Measurements from ENCODE around the gene SLC12A3.

Gene SLC12A3

DNA sequence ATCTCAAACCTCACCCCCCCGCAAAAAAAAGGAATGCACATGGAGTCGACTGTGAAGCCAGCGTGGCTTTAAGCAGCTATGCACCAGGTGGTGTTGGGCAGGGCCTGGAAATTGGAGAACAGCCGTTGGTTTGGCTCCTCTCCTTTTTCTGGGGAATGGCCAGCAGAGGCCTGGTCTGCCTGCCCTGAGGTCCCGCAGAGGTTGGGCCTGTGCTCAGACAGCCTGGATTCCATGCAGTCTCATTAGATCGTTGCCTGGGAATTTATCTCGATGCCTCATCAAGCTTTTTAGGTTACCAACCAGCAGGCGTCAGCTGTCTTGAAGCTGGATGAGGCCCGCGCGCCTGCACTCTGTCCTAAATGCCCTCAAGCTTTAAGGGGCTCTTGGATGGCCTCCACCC is 9.8 kb downstream of the SLC12A3 start:
- no peak for DNase-seq (ENCODE audit: low read depth)
- H3K4me3 ChIP-seq (ENCODE audit: low read depth, low read length), result no peak overlapping the region
- no peak for TF ChIP-seq MYC (IDR thresholded peaks at IDR 0.05; ENCODE audit: low read depth, low read length)
- TF ChIP-seq, protein P1, sequence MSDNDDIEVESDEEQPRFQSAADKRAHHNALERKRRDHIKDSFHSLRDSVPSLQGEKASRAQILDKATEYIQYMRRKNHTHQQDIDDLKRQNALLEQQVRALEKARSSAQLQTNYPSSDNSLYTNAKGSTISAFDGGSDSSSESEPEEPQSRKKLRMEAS (IDR thresholded peaks at IDR 0.05; ENCODE audit: low read depth, low read length), result no peak
- TF ChIP-seq, protein P2, sequence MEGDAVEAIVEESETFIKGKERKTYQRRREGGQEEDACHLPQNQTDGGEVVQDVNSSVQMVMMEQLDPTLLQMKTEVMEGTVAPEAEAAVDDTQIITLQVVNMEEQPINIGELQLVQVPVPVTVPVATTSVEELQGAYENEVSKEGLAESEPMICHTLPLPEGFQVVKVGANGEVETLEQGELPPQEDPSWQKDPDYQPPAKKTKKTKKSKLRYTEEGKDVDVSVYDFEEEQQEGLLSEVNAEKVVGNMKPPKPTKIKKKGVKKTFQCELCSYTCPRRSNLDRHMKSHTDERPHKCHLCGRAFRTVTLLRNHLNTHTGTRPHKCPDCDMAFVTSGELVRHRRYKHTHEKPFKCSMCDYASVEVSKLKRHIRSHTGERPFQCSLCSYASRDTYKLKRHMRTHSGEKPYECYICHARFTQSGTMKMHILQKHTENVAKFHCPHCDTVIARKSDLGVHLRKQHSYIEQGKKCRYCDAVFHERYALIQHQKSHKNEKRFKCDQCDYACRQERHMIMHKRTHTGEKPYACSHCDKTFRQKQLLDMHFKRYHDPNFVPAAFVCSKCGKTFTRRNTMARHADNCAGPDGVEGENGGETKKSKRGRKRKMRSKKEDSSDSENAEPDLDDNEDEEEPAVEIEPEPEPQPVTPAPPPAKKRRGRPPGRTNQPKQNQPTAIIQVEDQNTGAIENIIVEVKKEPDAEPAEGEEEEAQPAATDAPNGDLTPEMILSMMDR (IDR thresholded peaks at IDR 0.05; ENCODE audit: low read depth, low read length), result no peak

DNA sequence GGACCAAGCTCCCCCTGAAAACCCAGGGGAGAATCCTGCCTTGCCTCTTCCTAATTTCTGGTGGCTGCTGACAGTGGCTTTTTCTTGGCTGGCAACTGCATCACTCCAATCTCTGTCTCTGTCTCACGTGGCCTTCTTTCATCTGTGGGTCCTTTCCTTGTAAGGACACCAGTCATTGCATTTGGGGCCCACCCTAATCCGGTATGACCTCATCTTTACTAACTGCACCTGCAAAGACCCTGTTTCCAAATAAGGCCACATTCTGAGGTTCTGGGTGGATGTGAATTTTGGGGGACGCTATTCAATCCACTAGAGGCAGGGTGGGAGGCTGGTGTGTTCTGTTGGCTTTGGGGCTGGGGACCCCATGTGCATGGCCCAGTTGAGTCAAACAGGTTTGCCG is 11.0 kb downstream of the SLC12A3 start:
- DNase-seq (ENCODE audit: low read depth), result no peak
- TF ChIP-seq MYC (IDR thresholded peaks at IDR 0.05; ENCODE audit: low read depth, low read length) (no peak), POLR2A (IDR thresholded peaks at IDR 0.05; ENCODE audit: extremely low read depth, insufficient read length) (no peak)
- TF ChIP-seq, protein P2 (IDR thresholded peaks at IDR 0.05; ENCODE audit: low read depth, low read length), result no peak
- TF ChIP-seq, protein P1 (IDR thresholded peaks at IDR 0.05; ENCODE audit: low read depth, low read length), result no peak
- H3K4me3 ChIP-seq (ENCODE audit: low read depth, low read length), result no peak overlapping the region

GRCh38 chr16:56877486-56878182 is 12.6 kb downstream of the SLC12A3 start:
- H3K4me3 ChIP-seq (ENCODE audit: low read depth, low read length), result no peak overlapping the region
- TF ChIP-seq MYC (IDR thresholded peaks at IDR 0.05; ENCODE audit: low read depth, low read length), result no peak
- TF ChIP-seq, protein P1 (IDR thresholded peaks at IDR 0.05; ENCODE audit: low read depth, low read length), result no peak
- no peak for TF ChIP-seq POLR2A (IDR thresholded peaks at IDR 0.05; ENCODE audit: extremely low read depth, insufficient read length)
- TF ChIP-seq, protein P2 (IDR thresholded peaks at IDR 0.05; ENCODE audit: low read depth, low read length), result no peak
- no peak for DNase-seq (ENCODE audit: low read depth)

DNA sequence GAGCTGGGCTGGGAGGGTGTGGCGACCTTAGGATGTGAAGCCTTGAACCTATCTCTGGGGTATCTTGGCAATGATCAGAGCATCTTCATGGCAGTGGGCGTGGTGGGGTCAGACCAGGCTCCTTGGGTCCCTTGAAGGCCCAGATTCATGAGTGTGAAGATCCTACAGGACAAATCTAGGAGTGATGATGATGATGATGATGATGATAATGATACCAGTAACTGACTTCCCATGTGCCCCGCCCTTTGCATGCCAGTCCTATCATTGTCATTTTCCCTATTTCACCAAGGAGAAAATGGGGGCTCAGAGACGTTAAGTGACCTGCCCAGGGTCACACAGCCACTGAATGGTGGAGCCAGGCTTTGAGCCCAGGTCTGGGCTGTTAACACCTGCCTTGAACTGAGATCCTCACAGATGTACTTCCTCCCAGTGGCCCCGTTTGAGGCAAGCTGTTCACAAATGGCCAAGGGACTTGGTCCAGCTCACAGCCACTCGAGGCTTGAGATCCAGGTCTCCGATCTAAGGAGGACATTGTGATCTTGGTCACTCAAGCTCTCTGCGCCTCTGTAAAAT is 13.4 kb downstream of the SLC12A3 start:
- no peak for DNase-seq (ENCODE audit: low read depth)
- TF ChIP-seq POLR2A (IDR thresholded peaks at IDR 0.05; ENCODE audit: extremely low read depth, insufficient read length), result no peak
- TF ChIP-seq, protein P1 (IDR thresholded peaks at IDR 0.05; ENCODE audit: low read depth, low read length), result no peak
- no peak overlapping the region for H3K4me3 ChIP-seq (ENCODE audit: low read depth, low read length)

GRCh38 chr16:56879276-56879675 is 14.3 kb downstream of the SLC12A3 start:
- no peak overlapping the region for H3K4me3 ChIP-seq (ENCODE audit: low read depth, low read length)
- DNase-seq (ENCODE audit: low read depth), result no peak
- TF ChIP-seq POLR2A (IDR thresholded peaks at IDR 0.05; ENCODE audit: extremely low read depth, insufficient read length) (no peak), MYC (IDR thresholded peaks at IDR 0.05; ENCODE audit: low read depth, low read length) (no peak)
- TF ChIP-seq, protein P2 (IDR thresholded peaks at IDR 0.05; ENCODE audit: low read depth, low read length), result no peak
- TF ChIP-seq, protein P1 (IDR thresholded peaks at IDR 0.05; ENCODE audit: low read depth, low read length), result no peak

DNA sequence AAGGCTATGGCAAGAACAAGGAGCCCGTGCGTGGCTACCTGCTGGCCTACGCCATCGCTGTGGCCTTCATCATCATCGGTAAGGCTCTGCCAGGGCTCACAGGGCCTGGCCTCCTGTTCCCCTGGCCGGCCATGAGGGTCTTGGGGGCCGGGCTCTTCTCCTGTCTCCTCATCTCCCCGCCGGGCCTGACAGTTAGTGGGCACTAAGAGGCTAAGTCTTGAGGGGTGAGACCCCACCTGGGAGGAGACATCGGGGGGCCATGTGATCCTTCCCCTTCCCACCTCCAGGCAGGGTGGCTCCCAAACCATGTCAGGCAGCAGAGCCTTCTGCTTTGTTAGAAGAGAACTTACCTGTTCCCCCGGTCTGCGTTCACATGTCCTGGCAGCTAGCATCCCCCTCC is 15.2 kb downstream of the SLC12A3 start:
- no peak for TF ChIP-seq POLR2A (IDR thresholded peaks at IDR 0.05; ENCODE audit: extremely low read depth, insufficient read length)
- TF ChIP-seq, protein P2 (IDR thresholded peaks at IDR 0.05; ENCODE audit: low read depth, low read length), result no peak
- TF ChIP-seq, protein P1 (IDR thresholded peaks at IDR 0.05; ENCODE audit: low read depth, low read length), result no peak
- TF ChIP-seq MYC (IDR thresholded peaks at IDR 0.05; ENCODE audit: low read depth, low read length), result no peak
- DNase-seq (ENCODE audit: low read depth), result no peak
- H3K4me3 ChIP-seq (ENCODE audit: low read depth, low read length), result no peak overlapping the region

Data from NB4 (cell line).